ENCODE results near the gene PPP4R3A. TPM values are rescaled to one million over a fixed set of nuclear protein-coding genes. Genes with fewer than 3 reads are reported as not detected.

Gene PPP4R3A
- total RNA-seq, 1 experiment from 2014 or later, result 124 TPM

DNA sequence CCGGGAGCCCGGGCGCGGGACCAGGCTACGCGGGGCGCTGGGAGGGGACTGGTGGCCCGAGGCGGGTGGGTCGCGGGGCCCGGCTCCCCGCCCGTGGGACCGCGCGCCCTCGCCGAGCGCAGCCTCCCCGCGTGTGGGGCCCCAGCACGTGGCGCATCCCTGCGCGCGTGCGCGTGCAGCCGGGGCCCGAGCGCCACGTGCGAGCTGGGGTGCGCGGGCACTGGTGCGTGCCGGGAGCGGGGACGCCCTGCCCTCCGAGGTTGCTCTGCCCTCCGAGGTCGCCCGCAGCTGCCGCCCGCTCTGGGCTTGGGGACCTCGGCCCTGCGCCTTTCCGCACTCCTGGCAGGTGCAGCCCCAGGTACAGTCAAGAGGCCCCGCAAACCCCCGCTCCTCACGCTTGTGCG lies 92.1 kb downstream of the PPP4R3A start (continued):
- TF ChIP-seq, protein P1, sequence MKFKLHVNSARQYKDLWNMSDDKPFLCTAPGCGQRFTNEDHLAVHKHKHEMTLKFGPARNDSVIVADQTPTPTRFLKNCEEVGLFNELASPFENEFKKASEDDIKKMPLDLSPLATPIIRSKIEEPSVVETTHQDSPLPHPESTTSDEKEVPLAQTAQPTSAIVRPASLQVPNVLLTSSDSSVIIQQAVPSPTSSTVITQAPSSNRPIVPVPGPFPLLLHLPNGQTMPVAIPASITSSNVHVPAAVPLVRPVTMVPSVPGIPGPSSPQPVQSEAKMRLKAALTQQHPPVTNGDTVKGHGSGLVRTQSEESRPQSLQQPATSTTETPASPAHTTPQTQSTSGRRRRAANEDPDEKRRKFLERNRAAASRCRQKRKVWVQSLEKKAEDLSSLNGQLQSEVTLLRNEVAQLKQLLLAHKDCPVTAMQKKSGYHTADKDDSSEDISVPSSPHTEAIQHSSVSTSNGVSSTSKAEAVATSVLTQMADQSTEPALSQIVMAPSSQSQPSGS (CRISPR knock-in tag; IDR thresholded peaks at IDR 0.05; ENCODE audit: borderline replicate concordance, low read depth), result no peak
- TF ChIP-seq, protein P2, sequence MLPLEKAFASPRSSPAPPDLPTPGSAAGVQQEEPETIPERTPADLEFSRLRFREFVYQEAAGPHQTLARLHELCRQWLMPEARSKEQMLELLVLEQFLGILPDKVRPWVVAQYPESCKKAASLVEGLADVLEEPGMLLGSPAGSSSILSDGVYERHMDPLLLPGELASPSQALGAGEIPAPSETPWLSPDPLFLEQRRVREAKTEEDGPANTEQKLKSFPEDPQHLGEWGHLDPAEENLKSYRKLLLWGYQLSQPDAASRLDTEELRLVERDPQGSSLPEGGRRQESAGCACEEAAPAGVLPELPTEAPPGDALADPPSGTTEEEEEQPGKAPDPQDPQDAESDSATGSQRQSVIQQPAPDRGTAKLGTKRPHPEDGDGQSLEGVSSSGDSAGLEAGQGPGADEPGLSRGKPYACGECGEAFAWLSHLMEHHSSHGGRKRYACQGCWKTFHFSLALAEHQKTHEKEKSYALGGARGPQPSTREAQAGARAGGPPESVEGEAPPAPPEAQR (CRISPR knock-in tag; IDR thresholded peaks at IDR 0.05), result no peak
- TF ChIP-seq OVOL2 (CRISPR knock-in tag; IDR thresholded peaks at IDR 0.05; ENCODE audit: borderline replicate concordance), result no peak
- TF ChIP-seq, protein P3, sequence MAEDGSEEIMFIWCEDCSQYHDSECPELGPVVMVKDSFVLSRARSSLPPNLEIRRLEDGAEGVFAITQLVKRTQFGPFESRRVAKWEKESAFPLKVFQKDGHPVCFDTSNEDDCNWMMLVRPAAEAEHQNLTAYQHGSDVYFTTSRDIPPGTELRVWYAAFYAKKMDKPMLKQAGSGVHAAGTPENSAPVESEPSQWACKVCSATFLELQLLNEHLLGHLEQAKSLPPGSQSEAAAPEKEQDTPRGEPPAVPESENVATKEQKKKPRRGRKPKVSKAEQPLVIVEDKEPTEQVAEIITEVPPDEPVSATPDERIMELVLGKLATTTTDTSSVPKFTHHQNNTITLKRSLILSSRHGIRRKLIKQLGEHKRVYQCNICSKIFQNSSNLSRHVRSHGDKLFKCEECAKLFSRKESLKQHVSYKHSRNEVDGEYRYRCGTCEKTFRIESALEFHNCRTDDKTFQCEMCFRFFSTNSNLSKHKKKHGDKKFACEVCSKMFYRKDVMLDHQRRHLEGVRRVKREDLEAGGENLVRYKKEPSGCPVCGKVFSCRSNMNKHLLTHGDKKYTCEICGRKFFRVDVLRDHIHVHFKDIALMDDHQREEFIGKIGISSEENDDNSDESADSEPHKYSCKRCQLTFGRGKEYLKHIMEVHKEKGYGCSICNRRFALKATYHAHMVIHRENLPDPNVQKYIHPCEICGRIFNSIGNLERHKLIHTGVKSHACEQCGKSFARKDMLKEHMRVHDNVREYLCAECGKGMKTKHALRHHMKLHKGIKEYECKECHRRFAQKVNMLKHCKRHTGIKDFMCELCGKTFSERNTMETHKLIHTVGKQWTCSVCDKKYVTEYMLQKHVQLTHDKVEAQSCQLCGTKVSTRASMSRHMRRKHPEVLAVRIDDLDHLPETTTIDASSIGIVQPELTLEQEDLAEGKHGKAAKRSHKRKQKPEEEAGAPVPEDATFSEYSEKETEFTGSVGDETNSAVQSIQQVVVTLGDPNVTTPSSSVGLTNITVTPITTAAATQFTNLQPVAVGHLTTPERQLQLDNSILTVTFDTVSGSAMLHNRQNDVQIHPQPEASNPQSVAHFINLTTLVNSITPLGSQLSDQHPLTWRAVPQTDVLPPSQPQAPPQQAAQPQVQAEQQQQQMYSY (CRISPR knock-in tag; IDR thresholded peaks at IDR 0.05), result peak; percentile 49; the same call in 1 of the 2 replicates
- TF ChIP-seq, protein P4, sequence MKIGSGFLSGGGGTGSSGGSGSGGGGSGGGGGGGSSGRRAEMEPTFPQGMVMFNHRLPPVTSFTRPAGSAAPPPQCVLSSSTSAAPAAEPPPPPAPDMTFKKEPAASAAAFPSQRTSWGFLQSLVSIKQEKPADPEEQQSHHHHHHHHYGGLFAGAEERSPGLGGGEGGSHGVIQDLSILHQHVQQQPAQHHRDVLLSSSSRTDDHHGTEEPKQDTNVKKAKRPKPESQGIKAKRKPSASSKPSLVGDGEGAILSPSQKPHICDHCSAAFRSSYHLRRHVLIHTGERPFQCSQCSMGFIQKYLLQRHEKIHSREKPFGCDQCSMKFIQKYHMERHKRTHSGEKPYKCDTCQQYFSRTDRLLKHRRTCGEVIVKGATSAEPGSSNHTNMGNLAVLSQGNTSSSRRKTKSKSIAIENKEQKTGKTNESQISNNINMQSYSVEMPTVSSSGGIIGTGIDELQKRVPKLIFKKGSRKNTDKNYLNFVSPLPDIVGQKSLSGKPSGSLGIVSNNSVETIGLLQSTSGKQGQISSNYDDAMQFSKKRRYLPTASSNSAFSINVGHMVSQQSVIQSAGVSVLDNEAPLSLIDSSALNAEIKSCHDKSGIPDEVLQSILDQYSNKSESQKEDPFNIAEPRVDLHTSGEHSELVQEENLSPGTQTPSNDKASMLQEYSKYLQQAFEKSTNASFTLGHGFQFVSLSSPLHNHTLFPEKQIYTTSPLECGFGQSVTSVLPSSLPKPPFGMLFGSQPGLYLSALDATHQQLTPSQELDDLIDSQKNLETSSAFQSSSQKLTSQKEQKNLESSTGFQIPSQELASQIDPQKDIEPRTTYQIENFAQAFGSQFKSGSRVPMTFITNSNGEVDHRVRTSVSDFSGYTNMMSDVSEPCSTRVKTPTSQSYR (CRISPR knock-in tag; IDR thresholded peaks at IDR 0.05), result no peak
- no peak for TF ChIP-seq MXD4 (CRISPR knock-in tag; IDR thresholded peaks at IDR 0.05; ENCODE audit: borderline replicate concordance)
- TF ChIP-seq TEAD1 (CRISPR knock-in tag; IDR thresholded peaks at IDR 0.05), result no peak
- peak; percentile 94 for TF ChIP-seq TCF7 (CRISPR knock-in tag; IDR thresholded peaks at IDR 0.05; ENCODE audit: low read depth)
- TF ChIP-seq, protein P5, sequence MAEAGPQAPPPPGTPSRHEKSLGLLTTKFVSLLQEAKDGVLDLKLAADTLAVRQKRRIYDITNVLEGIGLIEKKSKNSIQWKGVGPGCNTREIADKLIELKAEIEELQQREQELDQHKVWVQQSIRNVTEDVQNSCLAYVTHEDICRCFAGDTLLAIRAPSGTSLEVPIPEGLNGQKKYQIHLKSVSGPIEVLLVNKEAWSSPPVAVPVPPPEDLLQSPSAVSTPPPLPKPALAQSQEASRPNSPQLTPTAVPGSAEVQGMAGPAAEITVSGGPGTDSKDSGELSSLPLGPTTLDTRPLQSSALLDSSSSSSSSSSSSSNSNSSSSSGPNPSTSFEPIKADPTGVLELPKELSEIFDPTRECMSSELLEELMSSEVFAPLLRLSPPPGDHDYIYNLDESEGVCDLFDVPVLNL (CRISPR knock-in tag; IDR thresholded peaks at IDR 0.05; ENCODE audit: borderline replicate concordance, low read depth), result 0 out of 2 replicates have a peak, but pooled peaks have one; percentile 67
- no peak for TF ChIP-seq IRF2 (CRISPR knock-in tag; IDR thresholded peaks at IDR 0.05; ENCODE audit: borderline replicate concordance, low read depth)
- TF ChIP-seq HMGA2 (CRISPR knock-in tag; IDR thresholded peaks at IDR 0.05), result no peak
- TF ChIP-seq NFE2L1 (CRISPR knock-in tag; IDR thresholded peaks at IDR 0.05), result peak; percentile 75; the same call in 1 of the 2 replicates
- TF ChIP-seq, protein P6, sequence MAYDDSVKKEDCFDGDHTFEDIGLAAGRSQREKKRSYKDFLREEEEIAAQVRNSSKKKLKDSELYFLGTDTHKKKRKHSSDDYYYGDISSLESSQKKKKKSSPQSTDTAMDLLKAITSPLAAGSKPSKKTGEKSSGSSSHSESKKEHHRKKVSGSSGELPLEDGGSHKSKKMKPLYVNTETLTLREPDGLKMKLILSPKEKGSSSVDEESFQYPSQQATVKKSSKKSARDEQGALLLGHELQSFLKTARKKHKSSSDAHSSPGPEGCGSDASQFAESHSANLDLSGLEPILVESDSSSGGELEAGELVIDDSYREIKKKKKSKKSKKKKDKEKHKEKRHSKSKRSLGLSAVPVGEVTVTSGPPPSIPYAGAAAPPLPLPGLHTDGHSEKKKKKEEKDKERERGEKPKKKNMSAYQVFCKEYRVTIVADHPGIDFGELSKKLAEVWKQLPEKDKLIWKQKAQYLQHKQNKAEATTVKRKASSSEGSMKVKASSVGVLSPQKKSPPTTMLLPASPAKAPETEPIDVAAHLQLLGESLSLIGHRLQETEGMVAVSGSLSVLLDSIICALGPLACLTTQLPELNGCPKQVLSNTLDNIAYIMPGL (CRISPR knock-in tag; IDR thresholded peaks at IDR 0.05), result no peak; the same call in 1 of the 2 replicates
- TF ChIP-seq ELF4 (CRISPR knock-in tag; IDR thresholded peaks at IDR 0.05; ENCODE audit: low read depth), result no peak
- TF ChIP-seq NR2C2 (CRISPR knock-in tag; IDR thresholded peaks at IDR 0.05), result peak; percentile 72
- peak; percentile 98 for TF ChIP-seq FOXP1 (CRISPR knock-in tag; IDR thresholded peaks at IDR 0.05; ENCODE audit: borderline replicate concordance)
- TF ChIP-seq, protein P7, sequence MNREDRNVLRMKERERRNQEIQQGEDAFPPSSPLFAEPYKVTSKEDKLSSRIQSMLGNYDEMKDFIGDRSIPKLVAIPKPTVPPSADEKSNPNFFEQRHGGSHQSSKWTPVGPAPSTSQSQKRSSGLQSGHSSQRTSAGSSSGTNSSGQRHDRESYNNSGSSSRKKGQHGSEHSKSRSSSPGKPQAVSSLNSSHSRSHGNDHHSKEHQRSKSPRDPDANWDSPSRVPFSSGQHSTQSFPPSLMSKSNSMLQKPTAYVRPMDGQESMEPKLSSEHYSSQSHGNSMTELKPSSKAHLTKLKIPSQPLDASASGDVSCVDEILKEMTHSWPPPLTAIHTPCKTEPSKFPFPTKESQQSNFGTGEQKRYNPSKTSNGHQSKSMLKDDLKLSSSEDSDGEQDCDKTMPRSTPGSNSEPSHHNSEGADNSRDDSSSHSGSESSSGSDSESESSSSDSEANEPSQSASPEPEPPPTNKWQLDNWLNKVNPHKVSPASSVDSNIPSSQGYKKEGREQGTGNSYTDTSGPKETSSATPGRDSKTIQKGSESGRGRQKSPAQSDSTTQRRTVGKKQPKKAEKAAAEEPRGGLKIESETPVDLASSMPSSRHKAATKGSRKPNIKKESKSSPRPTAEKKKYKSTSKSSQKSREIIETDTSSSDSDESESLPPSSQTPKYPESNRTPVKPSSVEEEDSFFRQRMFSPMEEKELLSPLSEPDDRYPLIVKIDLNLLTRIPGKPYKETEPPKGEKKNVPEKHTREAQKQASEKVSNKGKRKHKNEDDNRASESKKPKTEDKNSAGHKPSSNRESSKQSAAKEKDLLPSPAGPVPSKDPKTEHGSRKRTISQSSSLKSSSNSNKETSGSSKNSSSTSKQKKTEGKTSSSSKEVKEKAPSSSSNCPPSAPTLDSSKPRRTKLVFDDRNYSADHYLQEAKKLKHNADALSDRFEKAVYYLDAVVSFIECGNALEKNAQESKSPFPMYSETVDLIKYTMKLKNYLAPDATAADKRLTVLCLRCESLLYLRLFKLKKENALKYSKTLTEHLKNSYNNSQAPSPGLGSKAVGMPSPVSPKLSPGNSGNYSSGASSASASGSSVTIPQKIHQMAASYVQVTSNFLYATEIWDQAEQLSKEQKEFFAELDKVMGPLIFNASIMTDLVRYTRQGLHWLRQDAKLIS (CRISPR knock-in tag; IDR thresholded peaks at IDR 0.05; ENCODE audit: borderline replicate concordance), result no peak
- TF ChIP-seq, protein P8, sequence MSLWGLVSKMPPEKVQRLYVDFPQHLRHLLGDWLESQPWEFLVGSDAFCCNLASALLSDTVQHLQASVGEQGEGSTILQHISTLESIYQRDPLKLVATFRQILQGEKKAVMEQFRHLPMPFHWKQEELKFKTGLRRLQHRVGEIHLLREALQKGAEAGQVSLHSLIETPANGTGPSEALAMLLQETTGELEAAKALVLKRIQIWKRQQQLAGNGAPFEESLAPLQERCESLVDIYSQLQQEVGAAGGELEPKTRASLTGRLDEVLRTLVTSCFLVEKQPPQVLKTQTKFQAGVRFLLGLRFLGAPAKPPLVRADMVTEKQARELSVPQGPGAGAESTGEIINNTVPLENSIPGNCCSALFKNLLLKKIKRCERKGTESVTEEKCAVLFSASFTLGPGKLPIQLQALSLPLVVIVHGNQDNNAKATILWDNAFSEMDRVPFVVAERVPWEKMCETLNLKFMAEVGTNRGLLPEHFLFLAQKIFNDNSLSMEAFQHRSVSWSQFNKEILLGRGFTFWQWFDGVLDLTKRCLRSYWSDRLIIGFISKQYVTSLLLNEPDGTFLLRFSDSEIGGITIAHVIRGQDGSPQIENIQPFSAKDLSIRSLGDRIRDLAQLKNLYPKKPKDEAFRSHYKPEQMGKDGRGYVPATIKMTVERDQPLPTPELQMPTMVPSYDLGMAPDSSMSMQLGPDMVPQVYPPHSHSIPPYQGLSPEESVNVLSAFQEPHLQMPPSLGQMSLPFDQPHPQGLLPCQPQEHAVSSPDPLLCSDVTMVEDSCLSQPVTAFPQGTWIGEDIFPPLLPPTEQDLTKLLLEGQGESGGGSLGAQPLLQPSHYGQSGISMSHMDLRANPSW (CRISPR knock-in tag; conservative IDR thresholded peaks at IDR 0.05; ENCODE audit: low read depth), result no peak
- no peak for TF ChIP-seq GRHL2 (CRISPR knock-in tag; IDR thresholded peaks at IDR 0.05; ENCODE audit: insufficient replicate concordance, severe bottlenecking)
